Measurements from ENCODE around the gene COPS4. TPM values are rescaled to one million over a fixed set of nuclear protein-coding genes. Genes with fewer than 3 reads are reported as not detected.
A peak's percentile ranks its signal among the peaks of the same experiment; 100 is the strongest.

The COPS4 gene
- total RNA-seq, 1 experiment from 2014 or later, result 28.6 TPM

DNA sequence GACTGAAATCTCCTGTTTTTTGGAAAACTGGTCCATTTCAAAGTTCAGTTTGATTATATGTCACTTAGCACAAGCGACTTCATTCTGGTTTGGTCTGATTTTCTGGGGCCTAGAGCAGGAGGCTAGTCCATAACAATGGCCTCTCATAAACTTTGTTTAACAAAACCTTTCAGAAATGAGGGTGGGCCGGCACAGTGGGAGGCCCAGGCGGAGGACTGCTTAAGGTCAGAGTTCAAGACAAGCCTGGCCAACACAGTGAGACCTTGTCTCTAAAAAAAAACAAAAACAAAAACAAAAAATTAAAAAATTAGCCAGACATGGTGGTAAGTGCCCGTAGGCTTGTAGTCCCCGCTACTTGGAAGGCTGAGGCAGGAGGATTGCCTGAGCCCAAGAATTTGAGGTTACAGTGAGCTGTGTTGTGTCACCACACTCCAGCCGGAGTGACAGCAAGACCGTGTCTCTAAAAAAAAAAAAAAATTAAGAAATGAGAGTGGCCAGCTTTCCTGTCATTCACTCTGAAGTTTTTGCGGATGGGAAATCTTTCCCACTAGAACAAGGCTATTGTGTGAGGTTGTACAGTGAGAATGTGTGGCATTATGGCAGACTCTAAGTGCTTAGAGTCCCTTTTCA, 80.8 kb downstream of the COPS4 start:
- H3K9me3 ChIP-seq (ENCODE audit: control insufficient read depth in 1 of 2, insufficient read depth in 1 of 2, low read depth in 1 of 2, low read length in 2 of 2), result no peaks in the 10 kb centered on the region
- POLR2A ChIA-PET, result interaction anchor here (0.6 kb wide), 1 partner anchor 38 kb away, joined by 3 read pairs; no protein-coding TSS in a partner anchor
- no peak for TF ChIP-seq ELF1 (IDR thresholded peaks at IDR 0.05; ENCODE audit: borderline replicate concordance, low read depth)
- TF ChIP-seq, protein P1, sequence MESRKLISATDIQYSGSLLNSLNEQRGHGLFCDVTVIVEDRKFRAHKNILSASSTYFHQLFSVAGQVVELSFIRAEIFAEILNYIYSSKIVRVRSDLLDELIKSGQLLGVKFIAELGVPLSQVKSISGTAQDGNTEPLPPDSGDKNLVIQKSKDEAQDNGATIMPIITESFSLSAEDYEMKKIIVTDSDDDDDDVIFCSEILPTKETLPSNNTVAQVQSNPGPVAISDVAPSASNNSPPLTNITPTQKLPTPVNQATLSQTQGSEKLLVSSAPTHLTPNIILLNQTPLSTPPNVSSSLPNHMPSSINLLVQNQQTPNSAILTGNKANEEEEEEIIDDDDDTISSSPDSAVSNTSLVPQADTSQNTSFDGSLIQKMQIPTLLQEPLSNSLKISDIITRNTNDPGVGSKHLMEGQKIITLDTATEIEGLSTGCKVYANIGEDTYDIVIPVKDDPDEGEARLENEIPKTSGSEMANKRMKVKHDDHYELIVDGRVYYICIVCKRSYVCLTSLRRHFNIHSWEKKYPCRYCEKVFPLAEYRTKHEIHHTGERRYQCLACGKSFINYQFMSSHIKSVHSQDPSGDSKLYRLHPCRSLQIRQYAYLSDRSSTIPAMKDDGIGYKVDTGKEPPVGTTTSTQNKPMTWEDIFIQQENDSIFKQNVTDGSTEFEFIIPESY (IDR thresholded peaks at IDR 0.05; ENCODE audit: extremely low read depth, insufficient replicate concordance, low read length), result no peak
- no peak for TF ChIP-seq SP1 (IDR thresholded peaks at IDR 0.05; ENCODE audit: low read depth)
- TF ChIP-seq EZH2phosphoT487 (IDR thresholded peaks at IDR 0.05; ENCODE audit: borderline replicate concordance), result no peak
- TF ChIP-seq, protein P2, sequence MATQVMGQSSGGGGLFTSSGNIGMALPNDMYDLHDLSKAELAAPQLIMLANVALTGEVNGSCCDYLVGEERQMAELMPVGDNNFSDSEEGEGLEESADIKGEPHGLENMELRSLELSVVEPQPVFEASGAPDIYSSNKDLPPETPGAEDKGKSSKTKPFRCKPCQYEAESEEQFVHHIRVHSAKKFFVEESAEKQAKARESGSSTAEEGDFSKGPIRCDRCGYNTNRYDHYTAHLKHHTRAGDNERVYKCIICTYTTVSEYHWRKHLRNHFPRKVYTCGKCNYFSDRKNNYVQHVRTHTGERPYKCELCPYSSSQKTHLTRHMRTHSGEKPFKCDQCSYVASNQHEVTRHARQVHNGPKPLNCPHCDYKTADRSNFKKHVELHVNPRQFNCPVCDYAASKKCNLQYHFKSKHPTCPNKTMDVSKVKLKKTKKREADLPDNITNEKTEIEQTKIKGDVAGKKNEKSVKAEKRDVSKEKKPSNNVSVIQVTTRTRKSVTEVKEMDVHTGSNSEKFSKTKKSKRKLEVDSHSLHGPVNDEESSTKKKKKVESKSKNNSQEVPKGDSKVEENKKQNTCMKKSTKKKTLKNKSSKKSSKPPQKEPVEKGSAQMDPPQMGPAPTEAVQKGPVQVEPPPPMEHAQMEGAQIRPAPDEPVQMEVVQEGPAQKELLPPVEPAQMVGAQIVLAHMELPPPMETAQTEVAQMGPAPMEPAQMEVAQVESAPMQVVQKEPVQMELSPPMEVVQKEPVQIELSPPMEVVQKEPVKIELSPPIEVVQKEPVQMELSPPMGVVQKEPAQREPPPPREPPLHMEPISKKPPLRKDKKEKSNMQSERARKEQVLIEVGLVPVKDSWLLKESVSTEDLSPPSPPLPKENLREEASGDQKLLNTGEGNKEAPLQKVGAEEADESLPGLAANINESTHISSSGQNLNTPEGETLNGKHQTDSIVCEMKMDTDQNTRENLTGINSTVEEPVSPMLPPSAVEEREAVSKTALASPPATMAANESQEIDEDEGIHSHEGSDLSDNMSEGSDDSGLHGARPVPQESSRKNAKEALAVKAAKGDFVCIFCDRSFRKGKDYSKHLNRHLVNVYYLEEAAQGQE (IDR thresholded peaks at IDR 0.05; ENCODE audit: low read depth), result no peak
- TF ChIP-seq SRF (IDR thresholded peaks at IDR 0.05; ENCODE audit: low read depth), result no peak
- TF ChIP-seq POLR2A (IDR thresholded peaks at IDR 0.05; ENCODE audit: borderline replicate concordance, extremely low read depth, insufficient read depth, insufficient read length), result no peak
- no peak for TF ChIP-seq CBX3 (IDR thresholded peaks at IDR 0.05; ENCODE audit: low read depth)
- TF ChIP-seq RAD21 (IDR thresholded peaks at IDR 0.05; ENCODE audit: low read depth), result no peak
- TF ChIP-seq, protein P3, sequence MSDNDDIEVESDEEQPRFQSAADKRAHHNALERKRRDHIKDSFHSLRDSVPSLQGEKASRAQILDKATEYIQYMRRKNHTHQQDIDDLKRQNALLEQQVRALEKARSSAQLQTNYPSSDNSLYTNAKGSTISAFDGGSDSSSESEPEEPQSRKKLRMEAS (IDR thresholded peaks at IDR 0.05), result no peak
- no peak for TF ChIP-seq EGR1 (IDR thresholded peaks at IDR 0.05; ENCODE audit: low read depth)
- no peak for TF ChIP-seq EZH2 (IDR thresholded peaks at IDR 0.05)
- TF ChIP-seq ZFX (IDR thresholded peaks at IDR 0.05), result no peak
- no peak for TF ChIP-seq TCF7L2 (IDR thresholded peaks at IDR 0.05; ENCODE audit: borderline replicate concordance, extremely low read depth, insufficient read depth, insufficient read length)
- no peak for TF ChIP-seq POLR2AphosphoS5 (IDR thresholded peaks at IDR 0.05; ENCODE audit: low read depth, low read length)
- TF ChIP-seq JUND (IDR thresholded peaks at IDR 0.05), result no peak
- H4K20me1 ChIP-seq (ENCODE audit: insufficient read depth), result no peaks in the 10 kb centered on the region
- H2AFZ ChIP-seq (ENCODE audit: low read depth, low read length, poor library complexity, severe bottlenecking), result peak overlapping the region; percentile 43
- peak overlapping the region; percentile 1; the same call in 1 of the 2 replicates for H3K4me2 ChIP-seq (ENCODE audit: low read length)
- H3K4me3 ChIP-seq (replicated peaks in 1 of 2; ENCODE audit: low read depth in 1 of 2, low read length in 2 of 2), result no peak overlapping the region
- BruUV-seq (replicated peaks), result no TSS peak
- H3K9me2 ChIP-seq (ENCODE audit: insufficient read depth), result no peaks in the 10 kb centered on the region
- no peaks in the 10 kb centered on the region for H3K79me2 ChIP-seq (ENCODE audit: insufficient read depth, low read length)
- H3K27ac ChIP-seq (ENCODE audit: low read depth, low read length), result no peak overlapping the region
- CTCF ChIA-PET, result interaction anchor here (0.6 kb wide), 2 partner anchors 41 to 240 kb away, joined by 4 read pairs; no protein-coding TSS in a partner anchor
- H3K36me3 ChIP-seq (ENCODE audit: control insufficient read depth in 1 of 2, insufficient read depth in 2 of 2, low read length in 2 of 2), result no peaks in the 10 kb centered on the region
- ATAC-seq (no peak), DNase-seq (ENCODE audit: low read depth, low spot score) (no peak)
- RAD21 ChIA-PET (ENCODE audit: low non-redundant PET in 1 of 2, low total read pairs in 2 of 2, uncharacterized antibody in 2 of 2, unreplicated experiment in 2 of 2), result no interaction called here
- no peak overlapping the region for H3K9ac ChIP-seq (ENCODE audit: low read length)
- intact Hi-C loops (cut with micrococcal nuclease), result no loop called here
- H3K27me3 ChIP-seq (ENCODE audit: insufficient read depth, low read length), result no peaks in the 10 kb centered on the region
- H3K4me1 ChIP-seq (ENCODE audit: control insufficient read depth in 1 of 2, insufficient read depth in 2 of 2, low read length in 2 of 2), result peaks cover 5 to 14% of the 10 kb centered on the region in 2 experiments; a peak in 2 of 4 replicates
